Chondrocyte (in vitro differentiated cells): ENCODE measurements around the gene PSMA5. TPM values are rescaled to one million over a fixed set of nuclear protein-coding genes. Genes with fewer than 3 reads are reported as not detected.
A peak's percentile ranks its signal among the peaks of the same experiment; 100 is the strongest.

Source experiments
- DNase-seq: peaks from one replicate; pipeline ENCODE4 v3.0.0; 2021; ENCODE audit warnings: mixed read lengths, low spot score
- H3K27ac Mint-ChIP-seq: one replicate; pipeline ENCODE4 v1.8.0; 2021; ENCODE audit warnings: mild to moderate bottlenecking, moderate library complexity, mixed read lengths; ENCODE audit not compliant: unreplicated experiment
- H3K27me3 Mint-ChIP-seq: 2 replicates; pipeline ENCODE4 v1.8.0; 2021; ENCODE audit warnings: low read depth, mixed read lengths
- H3K36me3 Mint-ChIP-seq: 2 replicates; pipeline ENCODE4 v1.8.0; 2021; ENCODE audit warnings: low read depth, mixed read lengths
- H3K4me1 Mint-ChIP-seq: 2 replicates; pipeline ENCODE4 v1.8.0; 2021; ENCODE audit warnings: low read depth, mild to moderate bottlenecking, mixed read lengths
- H3K4me3 Mint-ChIP-seq: one replicate; pipeline ENCODE4 v1.8.0; 2021; ENCODE audit warnings: mild to moderate bottlenecking, moderate library complexity, mixed read lengths; ENCODE audit not compliant: unreplicated experiment
- H3K9me3 Mint-ChIP-seq: 2 replicates; pipeline ENCODE4 v1.8.0; 2021; ENCODE audit warnings: low read depth, mixed read lengths
- total RNA-seq: library from RNA; stranded (reverse); gene quantifications from 3 replicates; pipeline ENCODE4 v1.2.1, GENCODE V29; 2021
- TF ChIP-seq, protein P1 (sequence below): fragments of 200-600 bp; sonication (generic); IDR thresholded peaks from 2 replicates; pipeline ENCODE4 v1.5.0; 2021; ENCODE audit warnings: antibody characterized with exemption, mild to moderate bottlenecking, moderate library complexity

The PSMA5 gene
- total RNA-seq, 1 donor from 2014 or later: 80.2 TPM

DNA sequence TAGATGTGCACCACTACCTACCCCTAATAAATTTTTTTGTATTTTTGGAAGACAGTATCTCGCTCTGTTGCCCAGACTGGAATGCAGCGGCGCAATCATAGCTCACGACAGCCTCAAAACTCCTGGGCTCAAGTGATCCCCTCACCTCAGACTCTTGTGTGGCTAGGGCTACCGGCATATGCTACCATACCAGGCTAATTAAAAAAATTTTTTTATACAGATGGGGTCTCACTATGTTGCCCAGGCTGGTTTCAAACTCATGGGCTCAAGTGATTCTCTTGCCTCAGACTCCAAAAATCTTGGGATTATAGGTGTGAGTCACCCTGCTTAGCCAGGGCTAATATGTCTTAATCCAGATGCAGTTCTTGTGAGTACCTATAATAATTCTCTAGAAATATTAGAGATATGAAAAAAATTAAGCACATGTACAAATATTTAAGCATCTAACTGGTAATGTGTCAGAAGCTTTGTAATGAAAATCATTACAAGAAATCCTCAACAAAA is 38.0 kb downstream of the PSMA5 start:
- H3K27me3 Mint-ChIP-seq: no peaks in the 10 kb centered on the region
- H3K27ac Mint-ChIP-seq: no peak overlapping the region
- peaks cover 9% of the 10 kb centered on the region for H3K9me3 Mint-ChIP-seq
- TF ChIP-seq, protein P1, sequence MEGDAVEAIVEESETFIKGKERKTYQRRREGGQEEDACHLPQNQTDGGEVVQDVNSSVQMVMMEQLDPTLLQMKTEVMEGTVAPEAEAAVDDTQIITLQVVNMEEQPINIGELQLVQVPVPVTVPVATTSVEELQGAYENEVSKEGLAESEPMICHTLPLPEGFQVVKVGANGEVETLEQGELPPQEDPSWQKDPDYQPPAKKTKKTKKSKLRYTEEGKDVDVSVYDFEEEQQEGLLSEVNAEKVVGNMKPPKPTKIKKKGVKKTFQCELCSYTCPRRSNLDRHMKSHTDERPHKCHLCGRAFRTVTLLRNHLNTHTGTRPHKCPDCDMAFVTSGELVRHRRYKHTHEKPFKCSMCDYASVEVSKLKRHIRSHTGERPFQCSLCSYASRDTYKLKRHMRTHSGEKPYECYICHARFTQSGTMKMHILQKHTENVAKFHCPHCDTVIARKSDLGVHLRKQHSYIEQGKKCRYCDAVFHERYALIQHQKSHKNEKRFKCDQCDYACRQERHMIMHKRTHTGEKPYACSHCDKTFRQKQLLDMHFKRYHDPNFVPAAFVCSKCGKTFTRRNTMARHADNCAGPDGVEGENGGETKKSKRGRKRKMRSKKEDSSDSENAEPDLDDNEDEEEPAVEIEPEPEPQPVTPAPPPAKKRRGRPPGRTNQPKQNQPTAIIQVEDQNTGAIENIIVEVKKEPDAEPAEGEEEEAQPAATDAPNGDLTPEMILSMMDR: no peak
- peaks cover 83% of the 10 kb centered on the region for H3K4me1 Mint-ChIP-seq
- no peaks in the 10 kb centered on the region for H3K36me3 Mint-ChIP-seq
- DNase-seq: no peak
- no peak overlapping the region for H3K4me3 Mint-ChIP-seq

DNA sequence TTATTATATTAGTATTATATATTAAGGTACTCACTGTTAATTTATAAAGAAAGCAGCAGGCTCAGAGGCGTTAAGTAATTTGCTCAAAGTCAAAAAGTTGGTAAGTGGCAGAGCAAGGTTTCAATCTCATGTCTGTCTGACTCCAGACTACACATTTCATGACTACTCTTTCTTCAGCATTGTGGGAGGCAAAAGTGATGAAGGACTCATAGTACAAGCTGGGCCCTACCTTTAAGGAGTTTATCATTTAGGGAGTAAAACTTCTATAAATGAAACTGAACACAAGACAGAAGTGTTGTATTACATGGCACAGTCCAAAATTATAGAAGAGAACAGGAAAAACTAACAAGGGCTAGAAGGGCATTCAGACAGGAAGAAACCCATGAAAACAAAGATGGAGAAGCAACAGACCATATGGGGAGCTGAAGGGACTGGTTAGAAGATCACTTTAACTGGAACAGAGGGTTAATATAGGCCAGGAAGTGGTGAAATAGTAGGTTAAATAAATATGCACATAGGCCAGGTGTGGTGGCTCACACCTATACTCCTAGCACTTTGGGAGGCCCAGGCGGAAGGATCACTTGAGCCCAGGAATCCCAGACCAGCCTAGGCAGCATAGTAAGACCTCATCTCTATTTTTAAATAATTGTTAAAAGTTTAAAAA is 40.1 kb downstream of the PSMA5 start:
- TF ChIP-seq, protein P1: no peak
- no peaks in the 10 kb centered on the region for H3K36me3 Mint-ChIP-seq
- H3K9me3 Mint-ChIP-seq: peaks cover 9% of the 10 kb centered on the region
- no peak for DNase-seq
- no peaks in the 10 kb centered on the region for H3K27me3 Mint-ChIP-seq
- peaks cover 73% of the 10 kb centered on the region for H3K4me1 Mint-ChIP-seq
- peak overlapping the region; percentile 17 for H3K27ac Mint-ChIP-seq
- no peak overlapping the region for H3K4me3 Mint-ChIP-seq

DNA sequence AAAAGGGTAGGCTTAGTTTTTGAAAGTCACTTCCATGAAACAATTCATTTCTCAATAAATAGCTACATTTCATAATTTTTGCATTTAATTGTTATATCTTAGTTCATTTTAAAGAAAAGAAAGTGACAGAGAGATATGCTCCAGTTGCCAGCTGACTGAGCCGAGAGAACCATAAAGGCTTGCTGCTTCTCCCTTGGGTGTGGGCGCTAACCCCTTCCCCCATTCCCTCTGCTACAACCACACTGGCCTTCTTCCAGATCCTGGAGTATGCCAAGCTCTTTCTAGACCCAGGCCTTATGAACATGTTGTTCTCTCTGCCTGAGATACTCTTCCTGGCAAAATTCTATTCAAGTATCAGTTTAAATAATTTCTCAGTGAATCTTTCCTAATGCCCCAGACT is 40.8 kb downstream of the PSMA5 start:
- TF ChIP-seq, protein P1: no peak
- peaks cover 65% of the 10 kb centered on the region for H3K4me1 Mint-ChIP-seq
- no peaks in the 10 kb centered on the region for H3K27me3 Mint-ChIP-seq
- DNase-seq: no peak
- H3K36me3 Mint-ChIP-seq: no peaks in the 10 kb centered on the region
- H3K9me3 Mint-ChIP-seq: peaks cover 9% of the 10 kb centered on the region
- peak overlapping the region; percentile 71 for H3K27ac Mint-ChIP-seq
- H3K4me3 Mint-ChIP-seq: no peak overlapping the region

DNA sequence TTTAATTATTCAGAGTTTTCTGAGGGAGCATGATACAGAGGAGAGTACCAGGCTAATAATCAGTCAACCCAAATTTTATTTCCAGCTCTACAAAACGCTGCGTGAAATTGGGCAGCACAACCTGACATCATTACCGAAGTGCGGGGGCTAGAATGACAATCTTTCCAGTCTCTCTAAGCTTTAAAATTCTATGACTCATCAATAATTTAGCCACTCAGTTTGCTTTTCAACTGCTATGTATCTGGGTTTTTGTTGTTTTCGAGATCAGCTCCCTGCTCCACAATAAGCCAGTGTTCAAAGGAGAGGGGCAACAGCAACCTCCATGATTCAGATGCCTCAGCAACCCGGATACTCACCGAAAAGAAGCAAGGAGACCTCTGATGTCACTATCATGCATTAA is 42.4 kb downstream of the PSMA5 start:
- Mint-ChIP-seq H3K27ac (peak overlapping the region; percentile 79), H3K4me1 (peaks cover 49% of the 10 kb centered on the region), H3K27me3 (no peaks in the 10 kb centered on the region), H3K36me3 (no peaks in the 10 kb centered on the region), H3K9me3 (peaks cover 9% of the 10 kb centered on the region), H3K4me3 (no peak overlapping the region)
- TF ChIP-seq, protein P1: no peak
- no peak for DNase-seq

DNA sequence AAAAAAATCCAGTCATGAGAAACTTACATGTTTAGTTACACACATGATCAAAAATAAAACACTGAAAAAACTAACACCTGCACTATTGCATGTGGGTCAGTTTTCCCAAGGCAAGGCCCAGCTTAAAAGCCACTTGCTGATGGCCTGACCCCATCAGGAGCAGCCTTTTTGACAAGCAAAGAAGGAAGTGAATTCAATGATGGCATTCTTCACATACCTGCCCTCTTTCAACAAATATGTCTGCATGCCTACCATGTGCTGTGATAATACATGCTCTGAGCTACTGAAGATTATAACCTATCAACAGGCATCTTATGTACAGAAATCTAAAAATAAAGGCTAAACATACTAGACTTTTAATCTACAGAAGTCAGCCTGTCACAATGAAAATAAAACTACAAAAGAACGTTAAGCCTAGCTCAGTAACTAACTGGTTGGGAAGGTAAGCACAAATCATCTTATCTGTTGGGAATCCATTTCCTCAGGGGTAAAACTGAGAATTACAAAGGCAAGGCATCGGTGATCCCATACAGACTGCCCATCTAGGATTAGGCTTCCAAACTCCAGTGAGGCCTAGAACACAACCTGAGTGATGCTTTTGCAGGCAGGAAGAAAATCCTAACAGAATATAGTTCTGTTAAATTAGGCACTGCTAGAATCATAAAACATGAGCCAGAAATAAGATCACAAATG is 43.0 kb downstream of the PSMA5 start:
- peaks cover 9% of the 10 kb centered on the region for H3K9me3 Mint-ChIP-seq
- no peaks in the 10 kb centered on the region for H3K36me3 Mint-ChIP-seq
- peak overlapping the region; percentile 79 for H3K27ac Mint-ChIP-seq
- H3K4me1 Mint-ChIP-seq: peaks cover 46% of the 10 kb centered on the region
- TF ChIP-seq, protein P1: no peak
- no peak overlapping the region for H3K4me3 Mint-ChIP-seq
- no peak for DNase-seq
- H3K27me3 Mint-ChIP-seq: no peaks in the 10 kb centered on the region
